Measurements from ENCODE around the gene ITGA1.
"Not testable (repeated sequence)": the region's sequence is repeated elsewhere in the genome, so short reads cannot be mapped to it uniquely, and the experiment has no call there.

The ITGA1 gene

GRCh38 chr5:52802272-52802973, 14.7 kb downstream of the ITGA1 start:
- no peak for DNase-seq

- no peak for DNase-seq
These were observed 15.2 kb downstream of the ITGA1 start for GRCh38 chr5:52802974-52803336.

- DNase-seq: no peak
These were observed 16.7 kb downstream of the ITGA1 start for GRCh38 chr5:52804387-52804791.

- DNase-seq: no peak
These were observed 17.3 kb downstream of the ITGA1 start for GRCh38 chr5:52804981-52805380.

- DNase-seq: no peak
These were observed 17.9 kb downstream of the ITGA1 start for GRCh38 chr5:52805615-52806014.

GRCh38 chr5:52807037-52807436, 19.3 kb downstream of the ITGA1 start:
- no peak for DNase-seq

GRCh38 chr5:52807723-52808122, 20.0 kb downstream of the ITGA1 start:
- no peak for DNase-seq

GRCh38 chr5:52808316-52808901, 20.7 kb downstream of the ITGA1 start:
- DNase-seq: no peak

- no peak for DNase-seq
These were observed 22.2 kb downstream of the ITGA1 start for GRCh38 chr5:52809884-52810283.

GRCh38 chr5:52810426-52810825, 22.7 kb downstream of the ITGA1 start:
- no peak for DNase-seq

- DNase-seq: no peak
These were observed 23.5 kb downstream of the ITGA1 start for GRCh38 chr5:52811067-52811749.

- no peak for DNase-seq
These were observed 26.8 kb downstream of the ITGA1 start for GRCh38 chr5:52814352-52815148.

- no peak for DNase-seq
These were observed 30.1 kb downstream of the ITGA1 start for GRCh38 chr5:52817818-52818217.

GRCh38 chr5:52818360-52818759, 30.6 kb downstream of the ITGA1 start:
- no peak for DNase-seq

GRCh38 chr5:52818807-52819206, 31.1 kb downstream of the ITGA1 start:
- DNase-seq: not testable (repeated sequence)

GRCh38 chr5:52821901-52822300, 34.2 kb downstream of the ITGA1 start:
- no peak for DNase-seq

- DNase-seq: no peak
These were observed 34.7 kb downstream of the ITGA1 start for GRCh38 chr5:52822437-52822836.

- DNase-seq: no peak
These were observed 37.1 kb downstream of the ITGA1 start for GRCh38 chr5:52824827-52825226.

- no peak for DNase-seq
These were observed 38.1 kb downstream of the ITGA1 start for GRCh38 chr5:52825826-52826225.

- DNase-seq: no peak
These were observed 40.1 kb downstream of the ITGA1 start for GRCh38 chr5:52827815-52828214.

GRCh38 chr5:52829664-52830063, 41.9 kb downstream of the ITGA1 start:
- no peak for DNase-seq

GRCh38 chr5:52830650-52831049, 42.9 kb downstream of the ITGA1 start:
- no peak for DNase-seq

GRCh38 chr5:52831786-52832511, 44.2 kb downstream of the ITGA1 start:
- no peak for DNase-seq

Data from activated gamma-delta T cell treated with Interleukin-2 at 50 U/mL for 16 hours (primary cell).